GM21825 (cell line): ENCODE measurements around the gene PPP2R2B.

Source experiments
- ATAC-seq: cut with Tn5 transposase; IDR thresholded peaks from one replicate; pipeline ENCODE4 v1.9.1; 2021; ENCODE audit warnings: mild to moderate bottlenecking, moderate library complexity; ENCODE audit not compliant: unreplicated experiment

Gene PPP2R2B

DNA sequence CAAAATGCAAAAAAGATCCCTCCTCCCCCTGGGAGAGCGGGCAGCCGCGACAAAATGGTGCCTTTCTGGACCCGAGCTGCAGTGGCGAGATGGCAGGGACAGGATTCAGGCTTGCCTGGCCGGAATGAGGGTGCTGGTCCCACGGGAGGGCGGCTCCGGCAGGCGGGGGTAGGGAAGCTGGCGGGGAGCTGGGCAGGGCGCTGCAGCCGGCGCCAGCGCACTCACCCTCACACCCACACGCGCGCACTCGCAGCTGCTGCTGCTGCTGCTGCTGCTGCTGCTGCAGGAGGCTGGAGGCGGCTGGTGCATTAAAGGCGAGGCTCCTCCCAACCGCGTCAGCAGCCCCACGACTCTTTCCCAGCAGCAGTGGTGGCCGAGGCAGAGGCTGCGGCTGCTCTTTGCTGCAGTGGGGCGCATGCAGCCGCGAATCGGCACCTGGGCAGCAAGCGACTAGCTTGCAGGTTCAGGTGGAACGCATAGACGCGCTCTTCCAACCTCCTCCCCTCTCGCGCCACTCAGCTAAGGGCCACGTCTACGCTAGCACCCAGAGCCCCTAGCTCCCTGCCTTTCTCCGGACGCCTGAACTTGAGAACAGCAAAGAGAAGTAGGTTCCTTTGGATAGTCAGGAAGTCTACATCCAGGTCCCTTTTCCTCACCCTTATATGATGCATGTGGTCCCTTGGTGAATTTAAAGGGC is at the start of gene PPP2R2B:
PPP2R2B (minus strand) TSS at position 282 of the 697 bp plus-strand sequence.
- ATAC-seq: no peak

DNA sequence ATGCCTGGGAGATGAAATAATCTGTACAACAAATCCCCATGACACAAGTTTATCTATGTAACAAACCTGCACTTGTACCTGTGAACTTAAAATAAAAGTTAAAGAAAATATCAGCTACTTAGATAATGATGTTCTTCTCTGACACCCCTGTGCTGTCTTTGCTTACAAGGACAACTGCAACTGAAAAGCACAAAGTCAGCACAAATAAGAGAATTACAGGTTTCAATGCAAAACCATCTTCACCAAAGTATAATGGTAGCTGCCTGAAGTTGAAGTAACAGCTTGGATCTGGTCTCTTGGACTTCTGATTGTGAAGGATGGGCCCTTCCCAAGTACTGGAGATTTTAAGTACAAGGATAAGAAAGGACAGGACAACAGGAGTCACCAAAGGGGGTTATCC is 45.6 kb upstream of the PPP2R2B start:
- ATAC-seq: no peak

DNA sequence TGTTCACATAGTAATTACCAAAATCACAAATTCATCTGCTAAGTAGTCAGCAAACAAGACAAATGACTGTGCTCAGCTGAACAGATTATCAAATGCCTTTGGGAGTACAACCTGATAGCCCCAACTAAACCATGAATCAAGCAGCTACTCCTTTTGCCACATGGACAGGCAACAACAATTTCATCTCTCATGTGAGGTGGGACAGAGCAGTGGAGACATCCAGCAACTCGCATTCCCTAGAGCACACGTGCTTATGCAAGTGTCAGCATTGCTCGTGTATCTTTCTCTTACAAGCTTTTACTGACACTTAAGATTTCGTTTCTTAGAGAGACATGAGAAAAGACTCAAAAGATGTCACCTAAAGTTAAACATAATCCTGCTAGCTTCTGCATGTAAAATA is 42.7 kb upstream of the PPP2R2B start:
- no peak for ATAC-seq

DNA sequence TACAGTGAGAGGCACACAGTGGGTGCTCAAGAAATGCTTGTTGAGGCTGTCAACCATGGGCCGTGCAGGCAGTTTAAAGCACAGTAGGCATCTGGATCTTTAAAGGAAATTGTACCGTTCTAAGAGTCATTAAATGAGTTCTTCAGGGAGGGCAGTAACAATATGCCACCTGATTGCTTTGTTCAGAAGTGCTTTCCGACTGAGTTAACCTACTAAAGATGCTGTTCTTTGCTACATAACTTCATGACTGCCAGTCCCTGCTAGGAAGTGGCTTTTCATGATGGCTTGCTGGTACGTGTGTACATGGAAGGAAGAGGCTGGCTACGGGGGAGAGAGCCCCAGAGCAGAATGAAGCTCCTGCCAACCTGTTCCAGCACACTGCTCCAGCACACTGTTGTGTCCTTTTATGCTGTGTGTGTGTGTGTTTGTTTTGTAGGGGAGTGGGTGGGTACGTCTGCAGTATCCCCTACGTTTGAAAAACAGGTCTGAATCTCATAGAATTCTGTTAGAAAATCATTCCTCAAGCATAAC is 41.9 kb upstream of the PPP2R2B start:
- ATAC-seq: no peak

DNA sequence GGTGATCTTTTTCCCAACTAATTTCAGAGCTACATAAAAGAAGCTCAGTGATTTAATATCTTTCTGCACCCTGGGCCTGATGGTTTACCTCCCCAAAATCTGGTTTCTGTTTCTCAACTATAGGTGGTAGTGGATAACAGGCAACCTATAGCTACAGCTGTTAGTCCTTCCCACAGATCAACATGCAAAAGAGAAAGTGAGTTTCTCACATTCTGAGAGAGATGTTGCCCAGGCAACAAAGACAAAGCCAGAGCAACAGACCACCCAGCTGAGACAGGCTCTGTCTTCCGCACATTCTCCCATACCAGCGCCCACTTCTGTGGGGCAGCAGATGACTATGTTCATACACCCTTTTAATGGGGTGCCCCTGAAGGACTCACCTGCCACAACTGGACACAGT is 40.7 kb upstream of the PPP2R2B start:
- no peak for ATAC-seq

DNA sequence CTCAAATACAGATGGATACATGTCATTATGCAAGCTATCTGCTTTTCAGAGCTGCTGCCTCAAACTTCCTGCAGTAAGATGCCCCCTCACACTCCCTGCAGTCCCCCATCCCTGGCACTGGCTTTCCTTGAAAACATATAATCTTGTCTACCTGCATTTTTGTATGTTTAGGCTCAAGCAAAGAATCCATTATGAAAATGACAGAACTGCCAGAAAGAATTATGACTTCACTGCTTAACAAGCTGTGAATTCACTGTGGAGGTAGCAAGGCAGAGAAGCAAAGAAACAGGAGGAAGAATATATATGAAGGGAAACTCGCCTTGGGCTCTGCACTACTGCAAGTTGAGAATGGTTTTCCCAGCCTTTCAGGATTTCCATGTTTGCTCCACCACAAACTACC is 39.4 kb upstream of the PPP2R2B start:
- no peak for ATAC-seq

DNA sequence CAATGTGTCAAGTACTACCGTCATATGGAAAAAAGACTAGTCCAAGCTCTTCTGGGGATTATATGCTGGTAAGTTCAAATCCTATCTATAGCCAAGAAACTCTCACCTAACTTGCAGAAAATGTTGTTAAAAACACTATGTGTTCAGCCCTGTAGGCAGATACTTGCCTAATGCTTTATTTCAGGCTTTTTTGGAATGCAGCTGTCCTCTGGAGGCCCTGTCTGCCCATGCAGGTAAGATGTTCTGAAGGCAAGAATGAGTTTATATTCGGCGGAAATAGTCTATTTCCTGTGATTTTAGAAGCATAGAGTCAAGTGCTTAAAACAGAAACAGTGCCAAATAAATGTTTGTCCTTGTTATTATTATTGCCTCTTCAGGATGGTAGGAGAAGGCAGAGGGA is 34.3 kb upstream of the PPP2R2B start:
- no peak for ATAC-seq

DNA sequence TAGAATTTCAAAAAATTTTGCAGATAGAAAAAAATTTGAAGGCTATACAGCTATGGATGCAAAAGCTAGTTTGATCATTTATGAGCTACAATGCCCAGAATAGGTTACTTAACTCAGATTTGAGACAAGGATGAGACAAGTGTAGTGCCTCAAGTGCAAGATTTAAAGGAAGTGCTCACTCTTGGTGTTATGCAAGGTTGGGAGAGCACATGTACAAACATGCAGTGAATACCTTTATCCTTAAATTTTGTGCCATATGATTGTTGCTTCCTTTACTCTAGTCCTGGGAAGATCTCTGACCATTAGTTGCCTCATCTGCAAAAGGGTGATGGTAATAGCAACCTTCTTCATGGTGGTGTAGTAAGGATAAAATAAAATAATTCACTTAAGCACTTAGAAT is 31.7 kb upstream of the PPP2R2B start:
- no peak for ATAC-seq

DNA sequence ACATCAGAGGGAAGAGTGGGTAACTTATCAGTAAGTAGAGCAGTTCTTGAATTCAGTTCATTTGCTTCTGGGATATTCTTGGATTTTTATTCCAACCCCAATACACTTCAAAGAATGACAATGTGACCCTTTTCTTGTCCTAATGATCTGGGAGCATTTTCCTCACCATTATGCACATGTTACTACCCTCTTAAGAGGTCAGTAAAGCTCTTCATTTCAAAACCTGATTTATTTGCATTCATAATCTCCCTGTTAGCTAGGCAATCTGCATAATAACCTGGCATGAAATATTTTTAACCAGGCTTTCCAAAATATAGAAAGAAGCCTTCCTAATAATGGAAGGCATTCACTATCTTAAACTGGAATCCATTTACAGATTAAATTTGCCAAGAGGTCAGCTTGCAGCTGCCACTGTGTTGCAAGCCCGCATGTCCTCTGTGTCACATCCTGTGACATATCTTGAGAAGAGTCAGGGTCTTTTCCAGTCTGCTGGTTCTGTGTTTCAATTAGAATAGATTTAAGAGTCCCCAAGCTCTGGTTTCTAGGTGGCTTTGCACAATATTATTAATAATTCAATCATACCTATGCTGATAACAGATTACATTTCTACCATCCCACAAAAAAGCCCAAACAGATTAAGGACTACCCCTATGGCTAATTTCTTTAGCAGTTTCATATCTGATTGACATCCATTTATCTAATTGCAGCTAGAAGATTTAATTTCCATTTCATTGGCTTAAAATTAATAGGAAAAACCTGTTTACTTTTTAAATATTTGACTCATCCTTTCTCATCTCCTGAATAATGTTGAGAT is 30.9 kb upstream of the PPP2R2B start:
- ATAC-seq: no peak

DNA sequence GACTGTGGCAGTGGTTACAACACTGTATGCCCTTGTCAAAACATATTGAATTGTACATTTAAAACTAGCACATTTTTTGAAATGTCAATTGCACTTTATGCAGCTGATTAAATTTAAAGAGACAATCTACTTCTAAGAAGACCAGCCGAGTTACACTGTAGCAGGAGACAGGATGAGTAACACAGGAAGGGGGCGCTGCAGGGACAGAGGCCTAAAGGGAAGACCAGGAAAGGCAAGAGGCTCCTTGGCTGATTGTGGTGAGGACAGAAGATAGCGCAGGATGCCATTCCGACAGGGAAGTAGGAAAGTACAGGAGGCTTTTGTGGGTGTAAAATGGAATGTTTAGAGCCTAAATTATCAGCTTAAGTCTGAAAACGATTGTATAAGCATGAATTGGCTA is 28.2 kb upstream of the PPP2R2B start:
- ATAC-seq: no peak

DNA sequence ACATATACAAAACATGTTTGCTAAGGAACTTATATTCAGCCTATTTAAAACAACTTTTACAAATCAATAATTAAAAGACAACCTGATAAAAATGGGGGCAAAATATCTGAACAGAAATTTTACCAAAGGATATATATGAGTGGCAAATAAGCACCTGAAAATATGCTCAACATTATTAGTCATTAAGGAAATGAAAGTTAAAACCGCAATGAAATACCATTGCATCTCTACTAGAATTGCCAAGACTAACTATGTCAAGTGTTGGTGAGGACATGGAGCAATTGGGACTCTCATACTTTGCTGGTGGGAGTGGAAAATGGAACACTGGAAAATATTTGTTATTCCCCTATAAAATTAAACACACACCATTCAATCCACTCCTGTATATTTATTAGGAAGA is 26.3 kb upstream of the PPP2R2B start:
- no peak for ATAC-seq

DNA sequence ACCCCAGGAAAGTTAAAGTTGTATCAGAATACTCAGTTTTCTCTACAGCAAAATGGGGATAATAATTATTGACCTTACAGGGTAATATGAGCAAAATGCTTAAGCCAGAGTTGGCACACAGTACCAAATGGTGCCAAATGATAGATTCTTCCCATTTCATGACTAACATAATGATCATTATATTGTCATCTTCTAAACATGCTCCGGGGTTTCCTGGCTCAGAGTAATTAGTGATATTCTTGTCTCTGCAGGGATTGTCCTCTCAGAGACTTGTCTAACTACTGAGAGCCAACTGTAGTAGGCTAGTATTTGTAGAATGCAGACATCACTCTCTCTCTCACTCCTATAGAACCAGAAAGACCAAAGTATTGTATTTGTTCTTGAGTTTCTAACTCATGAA is 25.2 kb upstream of the PPP2R2B start:
- ATAC-seq: no peak

DNA sequence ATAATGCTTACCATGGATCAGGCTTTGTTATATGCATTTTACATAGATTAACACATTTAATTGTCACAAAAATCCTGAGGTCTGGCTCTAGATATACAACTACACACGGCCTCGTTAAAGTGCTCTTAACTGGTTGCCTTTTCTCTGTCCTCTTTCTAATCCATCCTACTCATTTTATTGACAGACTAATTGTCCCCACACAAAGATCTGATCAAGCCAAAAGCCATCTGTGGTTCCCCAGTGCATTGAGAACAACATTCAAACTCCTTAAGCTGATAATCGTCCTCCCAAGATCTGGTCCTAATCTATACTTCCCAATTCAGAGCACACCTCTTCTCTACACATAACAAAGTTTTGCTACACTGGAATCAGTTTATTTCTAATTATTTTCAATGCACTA is 23.9 kb upstream of the PPP2R2B start:
- no peak for ATAC-seq

DNA sequence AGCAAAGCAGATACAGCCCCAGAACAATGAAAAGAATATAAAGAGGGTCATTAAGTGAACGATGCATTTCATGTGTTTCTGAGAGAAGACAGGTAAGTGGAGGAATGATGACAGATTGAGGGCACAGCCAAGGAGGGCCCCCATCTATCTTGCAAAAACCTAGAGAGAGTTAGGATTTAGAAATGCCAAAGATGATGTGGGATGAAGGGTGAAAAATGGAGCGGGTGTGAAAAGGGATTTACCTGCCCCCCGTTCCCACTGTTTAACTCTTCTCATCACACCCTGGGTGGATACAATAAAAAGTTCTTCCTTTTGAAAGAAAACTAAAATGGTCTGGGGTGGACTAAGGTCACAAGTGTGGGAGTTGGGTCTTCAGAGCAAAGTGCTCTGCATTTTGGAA is 18.5 kb upstream of the PPP2R2B start:
- no peak for ATAC-seq

DNA sequence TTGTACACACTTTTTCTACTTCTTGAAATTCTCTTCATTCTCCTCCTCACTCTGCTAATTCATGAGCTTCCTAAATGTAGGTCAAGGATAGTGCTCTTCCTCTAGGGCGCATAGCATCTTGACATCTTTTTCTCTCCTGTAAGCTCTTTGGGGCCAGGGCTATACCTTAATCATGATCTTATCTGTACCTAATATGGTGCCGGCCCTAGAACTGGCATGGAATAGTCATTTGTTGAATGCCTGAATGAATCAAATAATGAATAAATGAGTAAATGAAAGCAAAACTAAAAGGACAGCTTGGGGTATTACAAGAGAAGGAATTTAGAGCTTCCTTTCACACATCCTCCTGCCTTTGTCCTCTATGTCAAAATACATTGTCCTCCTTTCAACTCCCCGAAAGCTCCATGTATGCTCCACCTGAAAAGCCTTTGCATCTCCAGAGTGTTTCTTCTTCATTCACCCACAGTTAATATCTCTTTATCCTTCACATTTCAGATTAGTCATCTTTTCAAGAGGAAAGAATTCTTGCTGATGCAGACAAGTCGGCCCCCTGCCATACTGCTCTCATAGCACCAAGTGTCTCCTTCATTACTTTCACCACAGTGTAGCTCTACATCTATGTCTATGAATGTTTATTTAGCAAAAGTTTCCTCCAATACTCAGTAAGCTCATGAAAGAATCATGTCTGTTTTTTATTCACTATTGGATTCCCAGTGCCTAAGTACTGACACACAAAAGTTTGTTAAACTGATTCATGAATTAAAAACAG is 16.4 kb upstream of the PPP2R2B start:
- no peak for ATAC-seq

DNA sequence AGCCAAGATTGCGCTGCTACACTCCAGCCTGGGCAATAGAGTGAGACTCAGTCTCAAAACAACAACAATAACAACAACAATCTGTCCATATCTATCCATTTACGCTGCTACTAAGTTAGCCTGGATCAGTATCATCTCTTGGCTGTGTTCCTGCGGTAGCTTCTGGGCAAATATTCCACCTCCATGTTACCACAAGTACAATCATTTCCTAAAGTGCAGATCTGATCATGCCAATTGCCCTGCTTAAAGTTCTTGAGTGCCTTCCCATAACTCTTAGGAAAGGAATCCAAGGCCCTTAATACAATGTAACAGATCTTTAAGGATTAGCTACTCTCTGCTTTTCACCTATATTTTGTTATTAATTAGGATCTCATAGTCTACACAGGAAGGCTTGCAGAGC is 15.4 kb upstream of the PPP2R2B start:
- no peak for ATAC-seq

DNA sequence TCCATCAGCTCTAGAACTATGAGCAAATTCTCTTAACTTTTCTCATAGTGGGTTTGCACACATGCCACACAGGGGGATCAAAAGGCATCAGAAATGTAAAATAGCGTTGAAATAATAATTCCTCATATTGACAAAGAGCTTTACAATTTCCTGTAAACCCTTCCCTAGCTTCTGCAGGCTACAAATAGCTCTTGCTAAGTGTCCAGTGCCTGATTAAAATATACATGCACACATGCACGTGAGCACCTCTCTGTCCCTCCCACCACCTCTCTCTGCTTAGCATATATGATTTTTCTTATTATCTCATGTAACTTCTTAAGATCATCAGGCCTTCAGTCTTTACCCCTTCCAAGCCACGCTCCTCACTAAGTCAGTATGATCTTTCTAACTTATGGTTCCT is 13.7 kb upstream of the PPP2R2B start:
- ATAC-seq: no peak

DNA sequence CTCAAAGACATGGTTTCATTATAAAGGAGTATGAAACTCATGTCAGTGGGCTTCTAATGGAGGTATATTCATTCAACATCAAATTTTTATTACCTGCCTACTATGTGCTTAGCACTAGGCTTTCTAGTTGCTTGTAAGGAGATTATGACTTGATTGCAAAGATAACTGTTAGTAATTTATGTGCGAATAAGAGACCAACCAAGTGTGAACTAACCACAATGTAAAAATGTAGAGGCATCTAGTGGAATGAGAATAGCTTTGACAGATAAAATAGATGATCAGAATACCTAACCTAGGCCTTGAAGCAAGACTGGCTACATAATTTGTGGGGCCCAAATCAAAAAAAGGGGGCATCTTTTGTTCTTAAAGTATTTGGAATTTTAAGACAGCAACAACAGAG is 13.0 kb upstream of the PPP2R2B start:
- ATAC-seq: no peak

DNA sequence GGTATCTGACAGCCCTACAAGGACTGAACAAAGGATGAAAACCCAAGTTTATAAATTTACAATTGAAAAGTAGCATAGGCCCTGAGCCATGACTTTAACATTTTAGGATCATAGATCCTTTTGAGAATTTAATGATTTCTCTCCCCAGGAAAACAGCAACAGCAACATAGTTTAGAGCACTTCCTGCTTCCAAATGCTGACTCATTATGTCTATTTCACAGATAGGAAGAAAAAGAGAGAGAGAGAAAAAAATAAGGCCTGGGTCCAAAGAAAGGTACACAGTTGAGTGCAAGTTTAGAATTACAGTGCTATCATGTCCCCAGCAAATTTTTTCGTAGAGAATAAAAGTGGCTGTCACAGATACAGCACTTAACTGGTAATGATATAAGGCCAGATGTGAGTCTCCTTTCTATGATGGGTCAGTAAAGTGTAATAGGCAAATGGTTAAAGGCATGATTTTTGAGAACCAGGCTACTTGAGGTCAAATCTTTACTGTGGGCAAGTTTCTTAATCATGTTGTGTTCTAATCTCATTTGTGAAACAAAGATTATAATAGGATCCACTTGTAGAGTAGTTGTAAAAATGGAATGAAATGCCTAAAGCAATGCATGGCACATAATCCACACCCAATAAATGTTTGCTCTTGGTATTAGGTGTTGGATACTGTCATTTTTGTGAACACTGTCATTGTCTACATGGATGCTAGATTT is 12.3 kb upstream of the PPP2R2B start:
- ATAC-seq: no peak

DNA sequence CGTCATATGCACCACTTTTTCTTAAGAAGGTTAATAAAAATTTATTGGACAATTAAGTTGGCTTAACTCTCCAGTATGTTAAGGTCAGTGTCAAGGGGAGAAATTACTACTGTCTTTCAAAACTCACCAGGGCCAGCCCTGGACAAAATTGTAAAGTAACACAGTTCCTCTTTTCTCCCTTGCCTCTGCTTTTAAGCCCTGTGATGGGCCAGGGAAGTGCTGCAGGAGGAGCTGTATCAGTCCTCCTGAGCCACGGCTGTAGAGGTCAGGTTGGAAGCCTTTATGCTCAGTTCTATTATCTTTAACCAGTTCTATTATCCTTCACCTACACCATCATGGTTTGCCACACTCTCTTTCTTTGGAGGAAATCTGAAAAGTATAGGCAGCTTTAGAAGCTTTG is 11.5 kb upstream of the PPP2R2B start:
- no peak for ATAC-seq

DNA sequence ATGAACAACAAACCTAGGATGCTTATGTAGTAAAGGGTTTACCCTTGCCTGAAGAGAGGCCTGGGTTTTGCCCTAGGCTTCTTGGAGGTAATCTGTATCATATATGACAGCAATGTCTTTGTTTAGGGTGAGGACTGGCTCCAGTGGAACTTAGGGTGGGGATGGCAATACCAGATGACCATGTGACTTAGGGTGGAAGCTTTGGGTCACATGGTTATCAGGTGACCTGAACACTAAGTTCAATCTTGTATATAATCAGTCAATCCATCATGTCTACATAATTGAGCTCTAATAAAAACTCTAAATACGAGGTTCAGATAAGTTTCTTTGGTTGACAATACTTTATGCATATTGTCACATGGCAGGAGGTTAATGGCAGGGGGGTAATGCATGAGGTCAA is 10.6 kb upstream of the PPP2R2B start:
- no peak for ATAC-seq
